Hematopoietic multipotent progenitor cell treated with erythropoietin and hydrocortisone succinate and interleukin-3 and kit ligand, for 8 days (in vitro differentiated cells): Measurements from ENCODE around the gene NLE1.
"Not testable (repeated sequence)": the region's sequence is repeated elsewhere in the genome, so short reads cannot be mapped to it uniquely, and the experiment has no call there.

Source experiments
- DNase-seq: peaks from one replicate; pipeline ENCODE4 v3.0.0-alpha.2; 2015

NLE1 gene

GRCh38 chr17:35127751-35128514 is 14.2 kb downstream of the NLE1 start:
- DNase-seq, result no peak

DNA sequence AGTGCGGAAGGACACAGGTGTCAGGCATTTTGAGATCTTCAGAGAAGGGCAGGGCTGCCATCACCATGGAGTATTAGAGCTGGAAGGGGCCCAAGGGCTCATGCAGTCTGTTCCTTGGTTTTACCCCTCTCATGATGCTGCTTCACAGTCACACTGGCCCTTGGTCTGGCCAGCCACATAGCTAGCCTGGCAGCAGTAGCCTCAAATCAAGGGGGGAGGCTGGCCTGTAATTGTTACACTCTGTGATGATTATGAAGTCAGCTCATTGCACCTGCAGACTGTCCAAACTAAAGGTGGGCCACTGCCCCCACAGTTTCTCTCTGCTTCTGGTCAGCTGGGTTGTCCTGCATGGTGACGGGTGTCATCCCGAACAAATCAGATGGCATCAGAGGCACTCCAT is 20.8 kb downstream of the NLE1 start, which contains the start of gene FNDC8:
Gene FNDC8 (plus strand): TSS at position 301 of the 400 bp plus-strand sequence. CDS start 79 bp downstream, at position 380.
- DNase-seq, result no peak

DNA sequence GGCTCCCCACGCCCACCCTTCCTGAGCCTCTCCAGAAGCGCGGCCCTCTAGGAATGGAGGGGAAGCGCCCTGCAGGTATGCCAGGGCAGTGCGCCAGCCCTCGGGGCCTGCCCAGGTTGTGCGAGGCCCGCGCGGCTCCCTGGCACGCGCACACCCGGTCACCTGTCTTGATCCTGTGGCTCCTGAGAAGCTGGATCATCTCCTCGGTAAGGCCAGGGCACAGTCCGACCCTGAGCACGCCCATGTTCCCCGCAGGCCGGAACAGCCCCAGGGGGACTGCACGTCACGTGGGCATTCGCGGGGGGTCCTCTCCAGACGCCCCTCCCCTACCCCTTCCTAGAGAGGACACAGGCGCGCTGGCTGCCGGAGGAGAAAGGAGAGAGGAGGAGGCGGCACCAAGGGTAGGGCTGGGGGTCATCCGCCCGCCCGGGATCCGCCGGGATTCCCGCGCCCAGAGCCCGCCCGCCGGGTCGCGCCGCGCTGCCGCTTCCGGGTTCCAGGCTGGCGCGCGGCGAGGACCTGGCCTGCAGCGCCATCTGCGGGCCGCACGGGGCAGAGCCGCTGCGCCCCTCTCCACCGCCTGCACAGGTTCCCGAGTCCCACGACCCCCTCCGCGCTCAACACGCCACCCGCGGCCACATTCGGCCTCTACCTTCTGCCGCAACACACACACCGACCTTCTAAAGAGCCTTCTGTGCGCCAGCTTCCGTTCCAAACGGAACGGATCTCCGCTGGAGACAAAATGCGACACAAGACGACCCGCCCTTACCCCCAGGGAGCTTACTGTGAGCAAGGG is 22.5 kb downstream of the NLE1 start, which contains the start of gene RAD51D:
Gene RAD51D (minus strand): TSS at position 491 of the 796 bp plus-strand sequence. CDS start 247 bp downstream, at position 244.
- DNase-seq, result peak; percentile 73

GRCh38 chr17:35117984-35118383 is 24.1 kb downstream of the NLE1 start:
- peak; percentile 58 for DNase-seq

GRCh38 chr17:35116845-35117244 is 25.3 kb downstream of the NLE1 start:
- no peak for DNase-seq

- not testable (repeated sequence) for DNase-seq
Measured at GRCh38 chr17:35110791-35111190, 31.3 kb downstream of the NLE1 start.

DNA sequence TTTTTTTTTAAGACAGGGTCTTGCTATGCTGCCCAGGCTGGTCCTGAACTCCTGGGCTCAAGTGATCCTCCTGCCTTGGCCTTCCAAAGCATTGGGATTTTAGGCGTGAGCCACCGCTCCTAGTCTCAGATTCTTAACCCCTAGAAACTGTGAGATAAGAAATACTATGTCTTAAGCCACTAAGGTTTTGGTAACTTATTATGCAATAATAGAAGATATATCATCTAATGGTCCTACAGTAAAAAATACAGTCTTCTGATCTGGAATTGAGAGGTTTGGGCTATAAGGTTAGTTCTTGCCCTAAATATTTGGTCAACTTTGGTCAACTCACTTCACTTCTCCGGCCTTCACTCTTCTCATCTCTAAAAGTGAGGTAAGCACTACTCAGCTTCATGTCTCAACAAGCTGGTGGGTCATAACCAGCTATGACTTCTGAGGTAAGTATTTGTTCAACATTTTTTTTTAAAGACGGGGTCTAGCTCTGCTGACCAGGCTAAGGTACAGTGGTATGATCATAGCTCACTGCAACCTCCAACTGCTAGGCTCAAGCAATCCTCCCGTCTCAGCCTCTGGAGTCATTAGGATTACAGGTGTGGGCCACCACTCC is 37.2 kb downstream of the NLE1 start:
- no peak for DNase-seq

DNA sequence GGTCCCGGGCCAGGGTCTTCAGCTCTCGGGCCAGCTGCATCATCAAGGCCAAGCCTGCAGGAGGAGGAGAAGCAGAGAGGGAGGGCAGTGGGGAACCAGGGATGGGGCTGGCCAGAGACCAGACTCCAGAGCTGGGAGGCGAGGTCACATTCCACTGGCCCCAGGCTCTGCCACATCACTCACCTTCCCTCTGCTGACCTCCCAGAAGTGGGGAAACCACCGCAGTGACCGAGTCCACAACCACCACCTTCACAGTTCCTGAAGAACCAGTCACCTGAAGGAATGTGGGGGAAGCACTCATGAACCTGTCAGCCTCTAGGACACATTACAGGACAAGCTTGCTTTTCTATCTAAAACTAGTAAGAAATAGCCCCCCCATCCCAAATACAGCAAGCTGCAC is 38.8 kb downstream of the NLE1 start:
- no peak for DNase-seq

DNA sequence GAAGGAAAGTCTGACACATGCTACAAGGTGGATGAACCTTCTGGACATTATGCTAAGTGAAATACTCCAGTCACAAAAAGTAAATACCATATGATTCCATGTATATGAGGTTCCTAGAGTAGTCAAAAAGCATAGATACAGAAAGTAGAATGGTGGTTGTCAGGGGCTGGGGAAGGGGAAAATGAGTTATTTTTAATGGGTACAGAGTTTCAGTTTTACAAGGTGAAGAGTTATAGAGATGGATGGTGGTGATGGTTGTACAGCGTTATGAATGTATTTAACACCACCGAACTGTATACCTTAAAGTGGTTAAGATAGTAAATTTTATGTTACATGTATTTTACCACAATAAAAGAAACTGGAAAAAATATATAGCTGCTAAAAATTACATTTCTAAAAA is 40.4 kb downstream of the NLE1 start:
- DNase-seq, result no peak

DNA sequence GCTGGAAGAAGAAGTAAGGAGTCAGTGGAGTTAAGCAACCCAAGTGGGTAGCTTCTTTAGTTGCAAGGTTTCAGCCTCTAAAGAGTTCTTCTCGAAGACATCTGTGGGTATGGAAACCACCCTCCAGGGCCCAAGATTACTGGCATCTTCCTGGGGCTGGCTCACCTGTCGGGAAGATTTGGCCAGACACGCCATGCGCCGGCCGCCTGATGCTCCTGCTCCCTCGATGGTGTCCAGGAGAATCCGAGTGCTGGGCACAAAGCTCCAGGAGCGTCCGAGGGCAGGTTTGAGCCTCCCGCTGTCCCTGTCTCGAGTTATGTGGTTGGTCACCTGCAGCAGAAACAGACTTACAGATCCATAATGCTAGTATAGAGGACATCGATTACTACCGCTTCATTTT is 41.1 kb downstream of the NLE1 start:
- DNase-seq, result no peak

GRCh38 chr17:35099908-35100307 is 42.2 kb downstream of the NLE1 start:
- no peak for DNase-seq

DNA sequence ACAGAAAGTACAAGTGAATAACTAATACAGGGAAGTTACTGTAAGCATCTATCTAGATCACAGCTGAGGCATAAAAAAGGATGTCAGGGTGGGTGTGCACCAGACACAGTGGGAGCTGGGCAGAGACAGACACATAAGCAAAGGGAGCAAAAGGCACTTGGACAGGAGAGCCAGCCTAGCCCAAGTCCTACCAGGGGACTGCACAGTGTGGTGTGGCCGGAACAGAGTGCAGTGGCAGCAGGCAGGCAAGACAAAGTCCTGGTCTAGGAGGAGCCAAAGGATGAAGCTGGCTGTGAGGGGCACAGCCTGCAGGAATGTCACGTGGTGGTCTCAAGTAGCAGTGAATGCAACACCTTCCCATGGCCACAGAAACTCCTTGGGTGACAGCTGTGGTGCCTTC is 44.3 kb downstream of the NLE1 start:
- no peak for DNase-seq

DNA sequence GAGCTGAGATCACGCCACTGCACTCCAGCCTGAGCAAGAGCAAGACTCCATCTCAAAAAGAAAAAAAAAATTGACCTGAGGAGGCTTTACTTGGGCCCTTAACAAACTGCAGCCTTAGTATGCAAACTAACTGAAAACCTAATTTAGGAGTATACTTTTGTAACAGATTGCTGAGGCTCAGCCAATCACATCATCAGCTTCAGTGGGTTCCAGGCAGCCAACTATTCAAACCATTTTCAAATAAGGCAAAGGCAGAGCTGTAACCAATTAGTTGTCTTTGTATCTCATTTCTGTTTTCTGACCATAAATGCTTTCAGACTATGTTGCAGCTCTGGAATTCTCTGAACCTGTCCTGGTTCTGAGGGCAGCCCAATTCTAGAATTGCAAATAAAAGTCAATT is 46.4 kb downstream of the NLE1 start:
- no peak for DNase-seq

GRCh38 chr17:35094902-35095301 is 47.2 kb downstream of the NLE1 start:
- no peak for DNase-seq

- DNase-seq, result not testable (repeated sequence)
Measured at GRCh38 chr17:35090707-35091106, 51.4 kb downstream of the NLE1 start.

GRCh38 chr17:35089586-35090296 is 52.4 kb downstream of the NLE1 start:
- DNase-seq, result peak; percentile 70

GRCh38 chr17:35088881-35089585 is 53.1 kb downstream of the NLE1 start:
- DNase-seq, result peak; percentile 83

DNA sequence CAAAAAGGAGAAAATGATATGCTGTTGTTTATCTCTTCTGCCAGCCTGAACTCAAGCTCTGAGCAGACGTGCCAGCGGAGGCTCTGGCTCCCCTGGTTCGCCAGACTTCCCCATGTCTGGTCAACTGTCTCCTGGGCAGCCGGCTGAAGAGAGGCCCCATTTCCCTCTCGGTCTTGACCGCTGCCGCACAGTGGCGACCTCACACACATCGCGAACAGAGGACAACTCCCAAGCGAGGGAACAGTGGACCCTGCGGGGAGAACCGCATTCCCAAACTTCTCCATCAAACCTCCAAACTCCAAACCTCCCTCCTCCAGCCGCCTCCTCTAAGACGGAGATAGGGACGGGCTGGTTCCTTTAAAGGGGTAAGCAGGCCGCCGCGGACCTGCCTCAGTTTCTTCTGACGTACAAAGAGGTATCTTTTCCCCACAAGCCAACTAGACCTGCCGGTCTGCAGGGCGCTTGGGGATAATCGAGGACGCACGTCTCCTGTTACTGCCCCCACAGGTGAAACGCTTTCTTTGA is 53.7 kb downstream of the NLE1 start:
- DNase-seq, result no peak

DNA sequence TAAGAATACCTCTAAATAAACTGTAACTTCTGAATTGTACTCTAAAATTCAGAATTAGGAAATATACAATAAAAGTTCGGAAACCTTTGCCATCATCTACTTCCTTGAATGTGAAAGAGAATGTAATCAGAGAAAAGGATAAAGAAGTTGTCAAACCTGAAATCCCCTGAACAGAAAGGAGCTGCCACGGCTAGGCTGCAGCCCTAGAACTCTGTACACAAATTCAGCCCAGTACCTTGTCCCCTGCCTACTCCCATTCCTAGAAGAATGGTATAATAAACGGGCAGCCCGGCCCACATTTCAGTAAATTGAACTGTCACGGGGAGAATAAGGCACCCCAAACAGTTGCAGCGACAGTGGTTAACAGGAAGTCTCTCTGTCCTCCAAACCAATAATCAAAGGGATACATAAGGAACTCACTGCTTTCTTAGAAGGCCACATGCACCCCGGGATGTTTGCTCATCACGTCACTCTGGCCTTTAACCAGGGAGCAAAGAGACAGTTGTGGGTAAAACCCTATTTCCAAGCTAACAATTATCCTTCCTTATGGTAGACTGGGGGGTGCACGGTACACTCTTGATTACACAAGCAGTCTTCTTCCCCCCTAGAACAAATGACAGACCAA is 54.3 kb downstream of the NLE1 start:
- peak; percentile 73 for DNase-seq

DNA sequence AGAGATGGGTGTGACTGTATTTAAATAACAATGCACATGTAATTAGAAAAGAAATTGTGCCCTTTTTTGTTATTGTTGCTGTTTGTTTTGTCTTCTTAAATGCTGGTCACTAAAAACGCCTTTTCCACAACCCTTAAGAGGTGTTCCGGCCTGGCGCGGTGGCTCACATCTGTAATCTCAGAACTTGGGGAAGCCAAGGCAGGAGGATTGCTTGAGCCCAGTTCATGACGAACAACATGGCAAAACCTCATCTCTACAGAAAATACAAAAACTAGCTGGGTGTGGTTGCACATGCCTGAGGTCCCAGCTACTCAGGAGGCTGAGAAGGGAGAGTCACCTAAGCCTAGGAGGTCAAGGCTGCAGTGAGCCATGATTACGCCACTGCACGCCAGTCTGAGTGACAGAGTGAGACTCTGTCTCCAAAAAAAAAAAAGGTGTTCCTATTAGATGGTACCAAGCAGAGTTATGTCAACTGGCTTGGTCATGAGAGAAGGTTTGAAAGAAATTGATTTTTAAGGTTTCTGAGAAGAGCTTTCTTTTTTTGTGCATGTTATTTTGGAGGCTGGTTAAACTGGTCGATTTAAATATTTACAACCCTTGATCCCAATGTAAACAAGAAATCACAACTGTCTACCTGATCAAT is 55.1 kb downstream of the NLE1 start:
- DNase-seq, result no peak

DNA sequence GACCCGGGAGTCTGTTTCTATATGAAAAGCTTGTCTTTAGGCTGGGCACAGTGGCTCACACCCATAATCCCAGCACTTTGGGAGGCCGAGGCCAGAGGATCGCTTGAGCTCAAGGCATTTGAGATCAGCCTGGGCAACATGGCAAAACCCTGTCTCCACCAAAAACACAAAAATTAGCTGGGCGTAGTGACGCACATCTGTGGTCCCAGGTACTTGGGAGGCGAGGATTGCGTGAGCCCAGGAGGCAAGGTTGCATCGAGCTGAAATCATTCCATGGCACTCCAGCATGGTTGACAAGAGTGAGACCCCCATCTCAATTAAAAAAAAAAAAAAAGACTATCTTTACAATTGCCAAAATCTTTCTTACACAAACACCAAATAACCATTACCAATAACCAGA is 55.9 kb downstream of the NLE1 start:
- no peak for DNase-seq
